ENCODE results near the gene C10orf90.

DNA sequence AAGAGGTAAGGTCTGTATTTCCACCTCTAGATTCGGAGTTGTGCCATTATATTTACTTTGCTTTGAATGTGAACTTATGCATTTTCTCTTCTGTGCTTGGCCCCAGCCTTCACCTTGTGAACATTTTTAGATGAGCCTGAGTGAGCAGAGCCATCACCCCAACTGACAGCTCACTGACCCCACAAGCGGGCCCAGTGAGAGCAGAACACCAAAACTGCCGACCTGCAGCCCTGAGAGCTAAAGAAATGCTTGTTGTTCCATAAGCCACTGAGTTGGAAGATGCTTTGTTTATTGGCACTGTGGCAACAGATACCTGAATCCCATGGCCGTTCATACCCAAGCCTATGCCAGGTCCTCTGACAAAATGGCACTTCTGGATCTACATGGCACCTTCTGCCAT, 37.8 kb downstream of the C10orf90 start:
- TF ChIP-seq, protein P1, sequence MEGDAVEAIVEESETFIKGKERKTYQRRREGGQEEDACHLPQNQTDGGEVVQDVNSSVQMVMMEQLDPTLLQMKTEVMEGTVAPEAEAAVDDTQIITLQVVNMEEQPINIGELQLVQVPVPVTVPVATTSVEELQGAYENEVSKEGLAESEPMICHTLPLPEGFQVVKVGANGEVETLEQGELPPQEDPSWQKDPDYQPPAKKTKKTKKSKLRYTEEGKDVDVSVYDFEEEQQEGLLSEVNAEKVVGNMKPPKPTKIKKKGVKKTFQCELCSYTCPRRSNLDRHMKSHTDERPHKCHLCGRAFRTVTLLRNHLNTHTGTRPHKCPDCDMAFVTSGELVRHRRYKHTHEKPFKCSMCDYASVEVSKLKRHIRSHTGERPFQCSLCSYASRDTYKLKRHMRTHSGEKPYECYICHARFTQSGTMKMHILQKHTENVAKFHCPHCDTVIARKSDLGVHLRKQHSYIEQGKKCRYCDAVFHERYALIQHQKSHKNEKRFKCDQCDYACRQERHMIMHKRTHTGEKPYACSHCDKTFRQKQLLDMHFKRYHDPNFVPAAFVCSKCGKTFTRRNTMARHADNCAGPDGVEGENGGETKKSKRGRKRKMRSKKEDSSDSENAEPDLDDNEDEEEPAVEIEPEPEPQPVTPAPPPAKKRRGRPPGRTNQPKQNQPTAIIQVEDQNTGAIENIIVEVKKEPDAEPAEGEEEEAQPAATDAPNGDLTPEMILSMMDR (IDR thresholded peaks at IDR 0.05): no peak
- TF ChIP-seq POLR2A (IDR thresholded peaks at IDR 0.05): no peak

All from esophagus squamous epithelium (tissue), 4 donors.